NCI-H2171 (cell line): Measurements from ENCODE around the gene PKP4.

ENCODE experiments used
- DNase-seq: peaks from one replicate; lab custom pipeline; 2025; lab: John Stamatoyannopoulos, UW

The PKP4 gene

GRCh38 chr2:158598862-158599517 lies 142.2 kb downstream of the PKP4 start:
- DNase-seq, result peak; percentile 70

DNA sequence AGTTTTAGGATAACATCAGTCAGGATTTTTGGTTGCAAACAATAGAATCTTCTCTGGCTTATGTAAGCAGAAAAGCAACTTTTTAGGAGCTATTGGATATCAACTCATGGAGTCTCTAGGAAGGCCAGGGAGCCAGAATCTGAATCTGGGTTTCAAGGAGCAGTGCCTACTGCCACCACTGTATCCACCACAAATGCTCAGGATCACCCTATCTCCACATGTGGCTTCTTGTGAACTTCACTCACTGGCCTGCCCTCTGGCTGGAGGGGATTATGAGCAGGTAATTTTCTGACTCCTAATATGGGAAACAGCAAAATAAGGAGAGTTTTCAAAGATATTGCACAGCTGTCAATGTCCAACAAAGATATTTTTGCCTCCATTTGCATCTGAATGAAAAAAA lies 142.9 kb downstream of the PKP4 start:
- no peak for DNase-seq

- DNase-seq, result no peak
Observed at GRCh38 chr2:158600155-158600802, 143.5 kb downstream of the PKP4 start.

- DNase-seq, result no peak
Observed at GRCh38 chr2:158602027-158602426, 145.3 kb downstream of the PKP4 start.

DNA sequence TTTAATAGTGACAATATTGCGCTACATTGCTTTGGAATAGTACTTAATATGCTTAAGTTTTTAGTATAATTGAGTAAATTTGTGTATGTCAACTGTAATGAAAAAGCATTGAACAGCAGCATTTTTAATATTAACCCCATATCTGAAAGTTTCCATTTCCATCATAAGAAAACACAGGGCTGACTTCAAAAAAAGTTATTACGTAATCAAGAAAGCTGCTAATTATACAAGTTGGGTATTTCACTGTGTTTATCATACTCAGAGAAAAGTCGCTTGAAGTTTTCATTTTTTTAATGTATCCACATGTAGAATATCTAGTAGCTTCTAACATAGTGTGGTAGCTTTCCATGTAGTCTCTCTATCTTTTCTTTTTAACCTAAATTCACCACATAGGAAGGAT lies 146.5 kb downstream of the PKP4 start:
- DNase-seq, result no peak

GRCh38 chr2:158603986-158604385 lies 147.2 kb downstream of the PKP4 start:
- DNase-seq, result no peak

- DNase-seq, result no peak
Observed at GRCh38 chr2:158610059-158610458, 153.3 kb downstream of the PKP4 start.

GRCh38 chr2:158616480-158617000 lies 159.8 kb downstream of the PKP4 start:
- no peak for DNase-seq

DNA sequence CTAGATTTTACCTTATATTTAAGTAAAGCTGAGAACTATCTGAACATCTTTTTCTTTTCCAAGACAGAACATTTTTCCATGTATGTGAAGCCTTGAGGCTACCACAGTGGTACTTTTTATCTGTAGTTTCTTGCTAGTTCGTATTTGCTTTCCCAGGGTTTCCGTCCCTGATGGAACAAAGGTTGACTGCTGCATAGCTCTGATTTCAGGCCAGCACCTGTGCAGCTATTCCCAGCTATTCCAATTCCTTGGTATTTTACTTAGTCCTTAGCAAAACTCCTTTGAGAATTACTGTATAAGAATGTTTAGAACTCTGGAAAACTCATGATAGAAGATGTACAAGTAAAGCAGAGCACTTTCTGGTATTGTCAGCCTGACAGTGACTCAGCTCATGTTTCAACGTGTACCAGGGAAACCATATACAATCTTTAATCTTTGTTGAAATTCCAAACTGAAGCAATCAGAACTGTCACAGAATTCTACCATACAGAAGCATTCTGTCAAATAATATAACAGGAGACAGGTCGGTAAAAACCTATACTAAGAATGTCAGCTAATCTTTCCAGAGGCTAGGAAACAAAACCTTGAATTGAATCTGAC lies 162.2 kb downstream of the PKP4 start:
- no peak for DNase-seq

DNA sequence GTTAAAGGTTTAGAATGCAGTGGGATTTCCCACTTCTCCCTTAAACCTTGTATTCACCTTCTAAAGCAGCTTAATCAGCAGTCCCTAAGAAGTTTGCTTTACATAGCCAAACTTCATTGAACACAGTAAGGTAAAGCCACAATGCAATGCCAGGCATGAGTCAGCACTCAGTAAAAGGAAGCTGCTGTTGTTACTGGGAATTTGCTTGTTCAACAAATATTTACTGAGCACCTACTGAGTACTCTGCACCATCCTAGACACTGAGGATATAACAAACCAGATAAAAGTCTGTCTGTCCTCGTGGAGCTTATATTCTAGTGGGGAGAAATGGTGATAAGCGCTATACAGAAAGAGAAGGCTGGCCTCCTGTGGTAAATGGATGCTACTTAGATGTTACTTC lies 162.7 kb downstream of the PKP4 start:
- DNase-seq, result no peak

DNA sequence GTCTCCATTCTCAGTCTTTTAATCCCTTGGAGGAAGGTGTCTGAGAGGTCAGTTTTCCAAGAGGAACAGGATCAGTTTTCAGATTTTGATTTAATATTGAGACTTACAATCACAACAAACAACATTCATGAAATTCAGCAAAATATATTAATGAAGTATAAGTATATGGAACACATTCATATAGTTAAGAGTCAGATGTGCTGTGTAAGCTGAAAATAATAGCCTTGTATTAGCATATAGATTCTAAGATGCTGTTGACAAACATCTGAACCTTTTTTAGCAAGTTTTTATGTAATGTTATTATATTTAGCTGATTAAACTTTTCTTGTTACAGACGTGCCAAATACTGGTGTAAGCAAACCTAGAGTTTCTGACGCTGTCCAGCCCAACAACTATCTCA lies 163.9 kb downstream of the PKP4 start:
- no peak for DNase-seq

DNA sequence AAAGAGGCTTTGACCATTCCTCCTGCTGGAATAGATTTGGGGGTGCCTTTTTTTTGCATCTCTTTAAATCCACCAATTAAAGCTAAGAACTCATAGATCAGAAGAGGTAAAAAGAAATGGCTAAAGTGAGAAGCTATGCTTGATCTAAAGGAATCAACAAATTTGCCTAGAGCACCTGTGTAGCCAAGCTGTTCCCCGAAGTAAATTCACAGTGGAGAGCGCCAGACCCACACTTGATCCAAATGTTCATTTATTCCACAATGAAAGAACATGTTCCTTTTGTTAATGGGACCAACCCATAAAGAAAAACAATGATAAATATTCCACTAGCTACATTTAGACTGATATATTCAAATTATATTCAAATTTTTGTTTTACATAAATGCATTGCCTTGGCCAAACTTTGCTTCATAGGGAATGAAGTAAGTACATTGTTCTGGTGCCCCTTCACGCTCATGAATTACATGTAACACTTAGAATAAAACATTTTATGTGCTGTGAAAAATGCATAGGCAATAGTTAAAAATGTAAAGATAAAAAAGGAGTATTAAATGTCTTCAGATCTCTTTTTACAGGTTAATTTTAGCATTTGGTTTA lies 167.4 kb downstream of the PKP4 start:
- DNase-seq, result no peak

DNA sequence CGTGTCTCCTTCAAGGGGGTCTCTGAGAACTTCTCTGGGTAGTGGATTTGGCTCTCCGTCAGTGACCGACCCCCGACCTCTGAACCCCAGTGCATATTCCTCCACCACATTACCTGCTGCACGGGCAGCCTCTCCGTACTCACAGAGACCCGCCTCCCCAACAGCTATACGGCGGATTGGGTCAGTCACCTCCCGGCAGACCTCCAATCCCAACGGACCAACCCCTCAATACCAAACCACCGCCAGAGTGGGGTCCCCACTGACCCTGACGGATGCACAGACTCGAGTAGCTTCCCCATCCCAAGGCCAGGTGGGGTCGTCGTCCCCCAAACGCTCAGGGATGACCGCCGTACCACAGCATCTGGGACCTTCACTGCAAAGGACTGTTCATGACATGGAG lies 168.2 kb downstream of the PKP4 start:
- DNase-seq, result no peak

DNA sequence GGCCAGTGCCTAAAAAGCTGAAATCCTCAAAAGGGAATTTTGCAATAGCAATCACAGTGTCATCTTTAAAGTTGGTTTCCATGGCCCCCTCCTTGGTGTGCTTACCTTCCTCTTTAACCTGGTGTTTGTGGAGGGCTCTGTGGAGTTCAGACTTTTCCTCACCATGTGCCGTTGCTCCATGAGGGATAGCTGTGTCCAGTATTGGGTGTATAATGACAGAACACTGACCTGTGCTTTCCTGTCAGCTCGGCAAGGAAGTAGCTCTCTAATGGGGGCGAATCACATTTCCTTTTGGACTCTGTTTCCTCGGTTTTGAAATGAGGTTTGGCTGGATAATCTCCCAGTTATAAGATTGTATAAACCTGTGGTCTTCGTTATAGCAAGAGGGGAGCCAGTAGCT lies 172.4 kb downstream of the PKP4 start:
- no peak for DNase-seq

DNA sequence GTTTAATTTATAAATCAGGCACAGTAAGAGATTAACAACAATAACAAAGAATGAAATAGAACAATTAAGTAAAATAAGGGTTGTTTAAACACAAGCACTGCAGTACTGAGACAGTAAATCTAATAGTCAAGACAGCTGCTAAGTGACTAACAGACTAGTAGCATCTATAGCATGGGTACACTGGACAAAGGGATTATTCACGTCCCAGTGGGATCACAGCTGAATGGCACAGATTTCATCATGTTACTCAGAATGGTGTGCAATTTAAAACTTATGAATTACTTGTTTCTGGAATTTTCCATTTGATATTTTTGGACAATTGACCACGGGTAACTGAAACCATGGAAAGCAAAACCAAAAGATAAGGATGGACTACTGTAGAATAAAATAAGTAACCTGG lies 176.5 kb downstream of the PKP4 start:
- DNase-seq, result no peak

DNA sequence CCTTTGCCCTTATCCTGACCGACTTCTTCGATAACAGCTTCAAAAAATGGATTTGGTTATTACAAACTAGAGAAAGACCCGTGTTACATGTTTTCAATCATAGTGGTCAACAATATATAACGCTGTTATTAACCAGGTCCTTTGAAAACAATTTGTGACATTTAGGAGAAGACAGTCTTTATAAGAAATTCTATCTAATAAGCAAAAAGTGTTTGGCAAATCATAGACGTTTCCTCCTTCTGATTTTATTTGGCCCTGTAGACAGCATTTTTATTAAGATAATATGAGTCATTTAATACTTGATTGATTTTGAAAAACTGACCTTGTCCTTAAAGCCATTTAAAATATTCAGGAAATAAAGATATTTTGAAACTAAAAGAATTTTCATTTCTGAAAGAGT lies 177.9 kb downstream of the PKP4 start:
- no peak for DNase-seq

- DNase-seq, result no peak
Observed at GRCh38 chr2:158635961-158636601, 179.3 kb downstream of the PKP4 start.

- no peak for DNase-seq
Observed at GRCh38 chr2:158637357-158637756, 180.6 kb downstream of the PKP4 start.

DNA sequence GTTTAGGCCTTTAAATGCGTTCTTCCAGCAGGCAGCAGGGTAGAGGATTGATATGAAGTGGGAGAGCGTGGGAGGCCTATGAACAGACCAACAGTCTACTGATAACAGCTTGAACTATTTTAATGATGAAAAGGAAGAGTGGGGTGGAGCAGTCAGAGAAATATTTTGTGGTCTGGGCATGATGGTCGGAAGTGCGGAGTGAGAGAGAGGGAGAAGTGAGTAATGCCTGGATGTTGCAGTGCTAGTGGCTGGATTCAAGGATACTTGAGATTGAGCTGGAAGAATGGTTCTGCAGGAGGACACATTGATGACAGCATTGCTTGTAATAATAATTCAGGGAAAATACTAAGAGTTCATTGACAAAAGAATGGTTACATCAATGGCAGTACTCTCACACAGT lies 187.4 kb downstream of the PKP4 start:
- no peak for DNase-seq

DNA sequence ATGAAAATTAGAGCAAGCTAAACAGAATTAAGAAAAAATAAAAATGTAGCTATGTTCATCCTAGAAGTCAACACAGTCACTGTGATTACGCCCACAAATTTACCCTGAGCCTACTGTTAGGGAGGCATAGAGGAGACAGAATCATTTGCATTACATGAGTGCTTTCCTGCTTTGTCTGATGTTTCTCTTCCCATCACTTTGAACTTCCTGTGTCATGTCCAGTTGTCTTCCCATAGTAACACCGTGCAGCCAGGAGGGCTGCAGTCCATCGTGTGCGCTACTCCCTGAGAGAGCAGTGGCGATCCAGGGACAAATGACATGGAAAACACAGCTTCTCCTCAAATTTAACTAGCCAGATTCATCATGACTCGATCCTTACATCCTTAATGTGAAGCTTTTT lies 188.5 kb downstream of the PKP4 start:
- no peak for DNase-seq

DNA sequence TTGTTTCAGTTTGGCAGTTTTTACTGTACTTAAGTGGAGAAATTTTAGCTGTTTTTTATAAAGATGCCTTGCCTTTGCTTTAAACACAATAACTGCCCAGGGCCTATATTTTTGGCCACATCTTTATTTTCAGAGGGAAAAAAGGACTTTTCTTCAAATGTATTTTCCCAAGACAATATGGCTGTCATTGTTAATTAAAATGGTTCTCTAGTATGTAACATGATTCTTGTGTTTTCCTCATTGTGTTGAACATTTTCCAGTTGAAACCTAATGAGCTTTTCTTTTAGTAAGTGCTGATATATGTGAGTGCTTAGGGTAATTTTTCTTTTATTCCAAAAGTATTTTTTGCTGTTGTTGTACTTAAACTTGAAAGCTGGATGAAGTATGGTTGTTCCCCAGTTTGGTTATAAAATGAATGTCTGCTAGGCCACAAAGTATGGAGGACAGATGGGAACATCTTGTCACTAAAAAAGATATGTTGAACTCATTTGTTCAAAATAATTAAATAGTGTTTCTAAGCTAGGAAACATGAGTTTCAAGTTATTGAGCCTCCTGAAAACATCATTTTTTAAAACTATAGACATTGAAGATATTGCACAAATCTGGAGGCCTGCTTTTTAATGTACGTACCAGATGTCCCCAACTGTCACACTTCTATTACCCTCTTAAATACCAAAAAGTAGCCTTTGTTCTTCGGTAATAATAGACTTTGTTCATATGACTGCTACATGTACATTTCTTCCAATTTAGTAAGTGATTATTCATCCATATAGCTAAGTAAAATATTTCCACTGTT lies 190.9 kb downstream of the PKP4 start:
- no peak for DNase-seq

DNA sequence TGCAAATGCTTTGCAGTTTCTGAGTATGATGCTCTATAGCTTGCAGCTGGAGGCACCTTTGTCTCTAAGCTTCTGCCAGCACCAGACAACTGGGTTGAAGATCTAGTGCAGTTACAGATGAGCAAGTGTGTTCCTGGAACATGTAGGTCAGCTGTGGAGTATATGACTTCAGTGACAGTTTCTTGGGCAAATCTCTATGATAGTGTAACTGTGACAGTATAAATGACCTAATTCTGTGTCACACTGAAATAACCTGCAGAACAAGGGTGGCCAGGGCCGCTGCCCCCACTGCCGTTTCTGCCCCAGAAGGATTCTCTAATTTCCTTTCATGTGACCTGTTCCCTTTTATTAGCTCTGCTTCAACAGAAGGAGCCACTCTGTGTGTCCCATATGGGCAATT lies 193.1 kb downstream of the PKP4 start:
- no peak for DNase-seq
